Fibroblast of lung (primary cell): ENCODE measurements around the gene SMG7. TPM values are rescaled to one million over a fixed set of nuclear protein-coding genes. Genes with fewer than 3 reads are reported as not detected.
A peak's percentile ranks its signal among the peaks of the same experiment; 100 is the strongest.

Experiments used
- DNase-seq, 2 donors: peaks; one replicate each; pipeline versions ENCODE4 v3.0.0 to v3.0.0-alpha.2; 2010; ENCODE audit warnings: low read depth in 2 of 2
- H2AFZ ChIP-seq: 2 replicates; pipeline ENCODE4 v1.5.1; 2012; ENCODE audit warnings: low read length, control low read depth, inconsistent platforms
- H3K27ac ChIP-seq: 2 replicates; pipeline ENCODE4 v1.5.1; 2011; ENCODE audit warnings: low read length, control low read depth; ENCODE audit not compliant: insufficient read depth
- H3K27me3 ChIP-seq: 2 replicates; pipeline ENCODE4 v1.5.1; 2011; ENCODE audit warnings: mild to moderate bottlenecking, low read length; ENCODE audit not compliant: control insufficient read depth, insufficient read depth
- H3K36me3 ChIP-seq: 2 replicates; pipeline ENCODE4 v1.5.1; 2011; ENCODE audit warnings: low read length; ENCODE audit not compliant: control insufficient read depth, insufficient read depth
- H3K4me1 ChIP-seq: 2 replicates; pipeline ENCODE4 v1.5.1; 2011; ENCODE audit warnings: low read length; ENCODE audit not compliant: control insufficient read depth, insufficient read depth; ENCODE audit errors: extremely low read depth
- H3K4me2 ChIP-seq: 2 replicates; pipeline ENCODE4 v1.5.1; 2011; ENCODE audit warnings: low read length, control low read depth; ENCODE audit not compliant: insufficient read depth; ENCODE audit errors: extremely low read depth
- H3K4me3 ChIP-seq, 4 experiments: fragments of 200-600 bp in 1 of 4; sonication (generic) in 1 of 4; replicated peaks in 1 of 4; 2 replicates each; pipeline ENCODE4 v1.5.1; 2011 to 2016; ENCODE audit warnings: low read length in 4 of 4, low read depth in 3 of 4, mild to moderate bottlenecking in 3 of 4, control low read depth in 2 of 4, inconsistent platforms in 1 of 4, mixed read lengths in 1 of 4; ENCODE audit not compliant: insufficient read depth in 1 of 4; ENCODE audit errors: control extremely low read depth in 1 of 4
- H3K79me2 ChIP-seq: 2 replicates; pipeline ENCODE4 v1.5.1; 2012; ENCODE audit warnings: mild to moderate bottlenecking, low read length, inconsistent platforms; ENCODE audit not compliant: control insufficient read depth, insufficient read depth
- H3K9ac ChIP-seq: 2 replicates; pipeline ENCODE4 v1.5.1; 2011; ENCODE audit warnings: mild to moderate bottlenecking, low read length, control low read depth; ENCODE audit not compliant: insufficient read depth
- H3K9me3 ChIP-seq: 2 replicates; pipeline ENCODE4 v1.5.1; 2012; ENCODE audit warnings: low read depth, low read length; ENCODE audit not compliant: control insufficient read depth, insufficient read depth
- H4K20me1 ChIP-seq: 2 replicates; pipeline ENCODE4 v1.5.1; 2011; ENCODE audit warnings: low read length; ENCODE audit not compliant: control insufficient read depth, insufficient read depth; ENCODE audit errors: extremely low read depth
- CTCF ChIP-seq, 2 donors: IDR thresholded peaks in 1 of 2; conservative IDR thresholded peaks in 1 of 2; 1 replicate in 1 of 2; 2 replicates in 1 of 2; pipeline ENCODE4 v1.5.1; 2011 to 2012; ENCODE audit warnings: low read length in 2 of 2, control low read depth in 1 of 2, inconsistent platforms in 1 of 2, low read depth in 1 of 2, mild to moderate bottlenecking in 1 of 2
- EZH2 ChIP-seq: IDR thresholded peaks from 2 replicates; pipeline ENCODE4 v1.5.1; 2012; ENCODE audit warnings: low read length, control low read depth, mild to moderate bottlenecking; ENCODE audit errors: missing control alignments
- polyA plus RNA-seq, 2 donors: library from polyadenylated mRNA; depleted of rRNA in 1 of 2; stranded (reverse) in 1 of 2; unstranded in 1 of 2; fragments of >200 nt; gene quantifications; 2 replicates each; pipeline ENCODE4 v1.2.1, GENCODE V29; 2011 to 2012; ENCODE audit warnings: missing spikeins in 1 of 2
- total RNA-seq: library from RNA; depleted of rRNA; stranded (reverse); fragments of >200 nt; gene quantifications from 2 replicates; pipeline ENCODE4 v1.2.1, GENCODE V29; 2014

The SMG7 gene
- total and polyA plus RNA-seq, 2 donors (not counting 1 experiment from before 2014, with no cell fraction given) = 23.1 to 30.7 TPM

GRCh38 chr1:183477986-183478781, 5.9 kb downstream of the SMG7 start:
- Histone ChIP-seq H3K27ac (no peak overlapping the region), H3K4me3 (no peak overlapping the region), H3K36me3 (no peaks in the 10 kb centered on the region), H3K79me2 (peaks cover 91% of the 10 kb centered on the region), H4K20me1 (no peaks in the 10 kb centered on the region), H3K9ac (no peak overlapping the region), H3K4me2 (no peak overlapping the region), H3K9me3 (no peaks in the 10 kb centered on the region), H3K27me3 (no peaks in the 10 kb centered on the region), H3K4me1 (no peaks in the 10 kb centered on the region), H2AFZ (no peak overlapping the region)
- DNase-seq = no peak
- no peak for TF ChIP-seq EZH2
- TF ChIP-seq CTCF (conservative IDR thresholded peaks at IDR 0.05 in 1 of 2, IDR thresholded peaks at IDR 0.05 in 1 of 2; ENCODE audit: low read depth in 1 of 2, low read length in 2 of 2) = no peak

GRCh38 chr1:183480971-183481441, 8.7 kb downstream of the SMG7 start:
- Histone ChIP-seq H3K9ac (no peak overlapping the region), H3K4me1 (no peaks in the 10 kb centered on the region), H3K27me3 (no peaks in the 10 kb centered on the region), H3K27ac (no peak overlapping the region), H3K9me3 (no peaks in the 10 kb centered on the region), H3K4me2 (peak overlapping the region; percentile 13), H3K4me3 (no peak overlapping the region), H4K20me1 (no peaks in the 10 kb centered on the region), H3K36me3 (no peaks in the 10 kb centered on the region), H2AFZ (no peak overlapping the region), H3K79me2 (peaks cover 87% of the 10 kb centered on the region)
- DNase-seq = peak in 1 of 2 donors; percentile 13
- TF ChIP-seq EZH2 (no peak), CTCF (conservative IDR thresholded peaks at IDR 0.05 in 1 of 2, IDR thresholded peaks at IDR 0.05 in 1 of 2; ENCODE audit: low read depth in 1 of 2, low read length in 2 of 2) (no peak)

- H3K4me3 ChIP-seq = no peak overlapping the region
- H4K20me1 ChIP-seq = no peaks in the 10 kb centered on the region
- H3K36me3 ChIP-seq = no peaks in the 10 kb centered on the region
- no peak overlapping the region for H2AFZ ChIP-seq
- H3K79me2 ChIP-seq = peaks cover 87% of the 10 kb centered on the region
- no peak overlapping the region for H3K9ac ChIP-seq
- H3K27ac ChIP-seq = no peak overlapping the region
- no peaks in the 10 kb centered on the region for H3K4me1 ChIP-seq
- no peak for DNase-seq
- TF ChIP-seq EZH2 (no peak), CTCF (conservative IDR thresholded peaks at IDR 0.05 in 1 of 2, IDR thresholded peaks at IDR 0.05 in 1 of 2; ENCODE audit: low read depth in 1 of 2, low read length in 2 of 2) (no peak)
- H3K9me3 ChIP-seq = no peaks in the 10 kb centered on the region
- H3K4me2 ChIP-seq = no peak overlapping the region
- H3K27me3 ChIP-seq = no peaks in the 10 kb centered on the region
Measured at GRCh38 chr1:183483224-183483623, 10.9 kb downstream of the SMG7 start.
